Loucy (cell line): ENCODE measurements around the gene TTC21A.

Experiments used
- CTCF ChIP-seq: fragments of 200-600 bp; sonication (generic); conservative IDR thresholded peaks from 2 replicates; pipeline ENCODE4 v1.5.1; 2014; ENCODE audit warnings: mild to moderate bottlenecking, antibody characterized with exemption, low read length
- EZH2phosphoT487 ChIP-seq: fragments of 200-600 bp; IDR thresholded peaks from 2 replicates; pipeline ENCODE4 v1.6.1; 2018; ENCODE audit warnings: antibody characterized with exemption, mild to moderate bottlenecking, moderate library complexity, borderline replicate concordance

DNA sequence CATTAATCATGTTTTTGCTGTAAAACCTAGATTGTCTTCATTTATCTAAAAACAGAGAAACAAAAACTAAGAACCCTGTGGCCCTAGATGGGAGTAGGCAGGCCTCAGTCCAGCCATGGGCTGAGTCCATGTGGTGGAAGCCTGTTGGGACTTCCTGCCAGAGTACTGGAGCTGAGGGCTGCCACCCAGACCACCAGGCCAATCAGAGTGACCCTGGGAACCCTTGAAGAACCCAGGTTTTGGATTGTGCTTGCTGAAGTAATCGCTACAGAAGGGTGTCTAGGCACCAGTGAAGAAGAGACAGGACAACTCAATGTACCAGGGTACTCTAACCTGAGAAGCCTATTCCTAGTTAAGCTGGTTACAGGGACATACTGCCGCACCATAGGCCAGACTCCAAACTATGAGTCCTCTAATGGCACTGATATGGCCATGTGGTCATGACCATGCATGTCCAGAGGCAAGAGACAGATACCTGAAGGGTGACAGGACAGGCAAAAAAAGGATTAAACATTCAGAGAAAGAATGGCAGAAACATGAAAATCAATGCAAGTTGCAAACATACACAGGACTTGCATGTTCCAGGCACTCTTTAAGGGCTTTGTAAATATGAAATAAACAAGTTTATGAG is 33.0 kb downstream of the TTC21A start:
- TF ChIP-seq CTCF: no peak
- TF ChIP-seq EZH2phosphoT487: no peak
